Stimulated activated effector memory CD8-positive, alpha-beta T cell treated with anti-CD3 and anti-CD28 coated beads, Interleukin-12 subunit alpha, Interleukin-12 subunit beta, amount 100 ng/mL, for 72 hours (primary cell): ENCODE results near the gene CTNND2.

Experiments used
- ATAC-seq: fragments of 150-1000 bp; cut with Tn5 transposase; 2 replicates; pipeline ENCODE4 v1.10.0; 2021
- DNase-seq, 2 donors: peaks; one replicate each; pipeline ENCODE4 v3.0.0; 2021 to 2022; ENCODE audit warnings: low spot score in 2 of 2
- H3K27ac Mint-ChIP-seq: one replicate; pipeline ENCODE4 v1.8.0; 2022; ENCODE audit warnings: mild to moderate bottlenecking, mixed read lengths
- H3K36me3 Mint-ChIP-seq: one replicate; pipeline ENCODE4 v1.8.0; 2022; ENCODE audit warnings: mild to moderate bottlenecking, mixed read lengths
- H3K4me1 Mint-ChIP-seq: one replicate; pipeline ENCODE4 v1.8.0; 2022; ENCODE audit warnings: mixed read lengths
- H3K4me3 Mint-ChIP-seq: one replicate; pipeline ENCODE4 v1.8.0; 2022; ENCODE audit warnings: mild to moderate bottlenecking, mixed read lengths
- H3K9me3 Mint-ChIP-seq: one replicate; pipeline ENCODE4 v1.8.0; 2022; ENCODE audit warnings: mixed read lengths

The CTNND2 gene

DNA sequence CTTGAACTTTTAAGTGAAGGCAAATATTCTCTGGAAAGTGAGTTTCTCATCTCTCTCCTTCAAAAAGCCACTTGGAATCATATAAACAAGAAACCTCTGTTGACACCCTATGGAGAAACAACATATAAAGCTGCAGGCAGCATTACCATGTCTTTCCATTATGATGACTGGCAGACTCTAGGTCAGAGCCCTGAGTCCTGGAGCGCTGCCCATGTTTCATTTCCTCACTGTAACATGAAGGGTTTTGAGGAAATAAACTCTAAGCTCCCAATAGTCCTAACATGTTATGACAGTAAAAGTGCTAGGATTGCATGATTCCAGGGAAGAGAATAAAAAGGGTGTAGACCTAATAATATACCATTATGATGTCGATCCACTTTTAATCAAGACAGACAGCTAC, 220.6 kb downstream of the CTNND2 start:
- Mint-ChIP-seq H3K4me3 (no peak overlapping the region), H3K4me1 (no peaks in the 10 kb centered on the region), H3K9me3 (peaks cover 6% of the 10 kb centered on the region), H3K27ac (no peak overlapping the region), H3K36me3 (no peaks in the 10 kb centered on the region)
- ATAC-seq, result no peak
- no peak for DNase-seq

DNA sequence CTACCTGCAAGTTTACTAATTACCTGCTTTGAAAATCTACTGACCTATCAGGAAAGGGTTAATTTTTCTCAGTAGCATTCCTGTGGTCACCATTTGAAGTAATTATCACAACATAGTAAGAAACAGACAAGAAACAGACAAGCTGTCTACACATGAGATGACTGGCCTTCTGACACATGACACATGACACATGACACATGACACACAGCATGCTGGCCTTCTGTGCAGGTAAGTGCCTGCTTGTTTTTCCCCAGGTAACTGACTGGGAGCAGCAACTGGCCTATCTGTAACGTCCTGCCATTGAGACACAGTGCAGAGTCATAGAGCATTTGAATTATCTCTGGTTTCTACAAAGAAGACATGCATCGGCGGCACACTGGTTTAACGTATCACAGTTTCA, 222.4 kb downstream of the CTNND2 start:
- no peak overlapping the region for H3K27ac Mint-ChIP-seq
- no peaks in the 10 kb centered on the region for H3K36me3 Mint-ChIP-seq
- ATAC-seq (no peak), DNase-seq (no peak)
- no peak overlapping the region for H3K4me3 Mint-ChIP-seq
- no peaks in the 10 kb centered on the region for H3K4me1 Mint-ChIP-seq
- H3K9me3 Mint-ChIP-seq, result peaks cover 3% of the 10 kb centered on the region

DNA sequence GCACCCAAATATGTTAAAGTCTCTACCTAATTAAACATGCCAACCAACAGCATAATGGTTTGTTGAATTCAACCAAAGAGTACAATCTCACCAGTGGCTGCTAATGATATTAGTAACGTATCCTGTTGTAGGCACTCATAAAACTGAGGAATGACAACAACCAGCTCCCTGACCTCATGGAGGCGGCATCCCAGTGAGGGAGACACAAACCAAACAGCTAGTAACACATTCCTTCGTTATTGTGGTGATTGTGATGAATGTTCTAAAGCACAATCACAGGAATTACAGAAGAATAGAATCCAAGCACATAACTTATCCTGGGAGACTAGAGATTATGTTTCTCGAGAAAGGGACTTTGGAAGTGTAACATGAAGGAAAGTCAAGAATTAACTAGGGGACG, 224.6 kb downstream of the CTNND2 start:
- Mint-ChIP-seq H3K4me3 (no peak overlapping the region), H3K9me3 (peaks cover 5% of the 10 kb centered on the region), H3K4me1 (no peaks in the 10 kb centered on the region), H3K36me3 (no peaks in the 10 kb centered on the region), H3K27ac (no peak overlapping the region)
- no peak for ATAC-seq
- no peak for DNase-seq

DNA sequence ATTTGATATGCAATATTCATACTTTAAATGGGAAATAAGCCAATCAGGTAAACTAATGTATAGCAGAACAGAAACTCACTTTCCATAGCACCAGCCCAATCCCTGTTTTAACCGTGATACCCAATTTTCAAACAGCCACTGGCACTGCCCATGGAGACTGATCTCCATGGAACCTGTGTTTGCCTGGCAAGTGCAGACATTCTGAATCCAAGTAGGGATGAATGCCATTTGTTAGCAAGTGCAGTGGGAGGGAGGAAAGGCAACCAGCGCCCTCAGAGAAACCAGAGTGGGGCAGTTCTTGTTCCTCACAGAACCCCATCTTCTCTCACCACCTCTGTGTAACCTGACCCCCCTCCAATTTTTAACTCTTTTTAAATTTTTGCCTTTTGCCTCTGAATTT, 229.1 kb downstream of the CTNND2 start:
- Mint-ChIP-seq H3K36me3 (no peaks in the 10 kb centered on the region), H3K4me1 (no peaks in the 10 kb centered on the region), H3K27ac (no peak overlapping the region), H3K4me3 (no peak overlapping the region), H3K9me3 (peaks cover 16% of the 10 kb centered on the region)
- DNase-seq (no peak), ATAC-seq (no peak)

GRCh38 chr5:11672385-11673085, 231.7 kb downstream of the CTNND2 start:
- ATAC-seq (no peak), DNase-seq (no peak)
- H3K4me3 Mint-ChIP-seq, result no peak overlapping the region
- H3K4me1 Mint-ChIP-seq, result no peaks in the 10 kb centered on the region
- no peaks in the 10 kb centered on the region for H3K36me3 Mint-ChIP-seq
- no peak overlapping the region for H3K27ac Mint-ChIP-seq
- peaks cover 21% of the 10 kb centered on the region for H3K9me3 Mint-ChIP-seq

DNA sequence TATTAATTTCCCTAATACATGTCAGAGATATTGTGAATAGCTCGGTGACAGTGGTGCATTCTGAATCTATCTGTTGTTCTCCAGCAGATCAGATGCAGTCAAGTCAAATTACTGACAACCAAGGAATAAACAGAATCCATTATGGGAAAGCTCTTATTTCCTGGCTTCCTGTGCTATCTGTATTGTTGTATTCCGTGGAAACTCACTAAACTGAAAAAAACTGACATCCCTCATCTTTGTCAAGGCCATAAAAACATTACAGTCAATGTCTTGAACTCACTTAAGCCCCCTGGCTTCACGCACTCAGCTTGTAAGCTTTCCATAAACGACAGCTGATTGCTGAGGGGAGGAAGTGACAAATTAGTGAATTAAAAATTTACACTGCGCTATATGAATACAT, 245.9 kb downstream of the CTNND2 start:
- Mint-ChIP-seq H3K4me1 (no peaks in the 10 kb centered on the region), H3K27ac (no peak overlapping the region), H3K9me3 (peaks cover 7% of the 10 kb centered on the region), H3K4me3 (no peak overlapping the region), H3K36me3 (no peaks in the 10 kb centered on the region)
- DNase-seq, result no peak
- no peak for ATAC-seq

DNA sequence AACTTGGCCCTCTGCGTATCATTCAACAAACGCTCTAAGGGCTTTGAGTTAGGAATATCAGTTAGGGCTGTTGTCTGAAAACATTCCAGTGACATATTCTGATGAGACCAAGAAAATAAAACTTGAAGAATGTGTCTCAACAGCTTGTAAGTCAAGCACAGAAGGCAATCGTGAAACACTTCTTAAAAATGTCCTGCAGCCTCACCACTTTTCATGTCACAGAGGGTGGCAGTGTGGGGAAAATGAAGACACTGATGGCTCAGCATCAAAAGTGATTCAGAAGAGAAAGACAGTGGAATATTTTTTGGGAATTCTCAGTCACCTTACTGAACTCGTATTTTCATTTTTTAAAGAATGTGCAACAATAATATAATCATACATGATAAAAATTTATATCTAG, 247.3 kb downstream of the CTNND2 start:
- H3K27ac Mint-ChIP-seq, result no peak overlapping the region
- ATAC-seq, result no peak

DNA sequence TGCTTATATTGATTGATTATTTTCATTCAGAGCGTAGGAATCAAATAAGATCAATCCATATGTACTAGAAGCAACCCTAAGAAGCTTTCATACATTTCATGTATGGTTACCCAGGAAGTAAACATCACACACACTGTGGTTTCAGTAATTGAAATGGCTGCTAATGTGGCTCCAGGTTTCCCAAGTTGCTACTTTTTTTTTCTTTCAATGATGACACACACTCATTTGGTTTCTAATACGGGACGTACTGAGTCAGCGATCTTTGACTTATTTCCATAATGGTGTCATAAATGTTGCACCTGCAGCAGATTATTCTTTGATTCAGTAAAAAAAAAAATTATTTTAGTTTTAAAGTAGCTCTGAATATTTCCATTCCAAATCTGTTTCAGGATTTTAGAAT, 248.6 kb downstream of the CTNND2 start:
- Mint-ChIP-seq H3K27ac (no peak overlapping the region), H3K4me3 (no peak overlapping the region), H3K4me1 (no peaks in the 10 kb centered on the region), H3K9me3 (peaks cover 10% of the 10 kb centered on the region), H3K36me3 (no peaks in the 10 kb centered on the region)
- DNase-seq (no peak), ATAC-seq (no peak)

More for the DNA sequence above, 247.3 kb downstream of the CTNND2 start:
- peaks cover 10% of the 10 kb centered on the region for H3K9me3 Mint-ChIP-seq
- no peaks in the 10 kb centered on the region for H3K36me3 Mint-ChIP-seq
- no peaks in the 10 kb centered on the region for H3K4me1 Mint-ChIP-seq
- H3K4me3 Mint-ChIP-seq, result no peak overlapping the region
- no peak for DNase-seq

DNA sequence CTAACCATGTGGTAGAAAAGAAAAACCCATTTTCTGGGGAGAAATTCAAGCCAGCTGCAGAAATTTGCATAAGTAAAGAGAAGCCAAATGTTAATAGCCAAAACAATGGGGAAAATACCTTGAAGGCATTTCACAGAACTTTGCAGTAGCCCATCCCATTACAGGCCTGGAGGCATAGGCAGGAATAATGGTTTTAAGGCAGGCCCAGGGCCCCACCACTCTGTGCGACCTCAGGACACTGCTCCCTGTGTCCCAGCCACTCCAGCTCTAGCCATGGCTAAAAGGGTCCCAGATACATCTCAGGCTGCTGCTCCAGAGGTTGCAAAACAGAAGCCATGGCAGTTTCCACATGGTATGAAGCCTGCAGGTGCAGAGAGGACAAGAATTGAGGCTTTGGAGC, 253.3 kb downstream of the CTNND2 start:
- DNase-seq (no peak), ATAC-seq (no peak)
- Mint-ChIP-seq H3K9me3 (peaks cover 9% of the 10 kb centered on the region), H3K4me1 (no peaks in the 10 kb centered on the region), H3K27ac (no peak overlapping the region), H3K36me3 (no peaks in the 10 kb centered on the region), H3K4me3 (no peak overlapping the region)

DNA sequence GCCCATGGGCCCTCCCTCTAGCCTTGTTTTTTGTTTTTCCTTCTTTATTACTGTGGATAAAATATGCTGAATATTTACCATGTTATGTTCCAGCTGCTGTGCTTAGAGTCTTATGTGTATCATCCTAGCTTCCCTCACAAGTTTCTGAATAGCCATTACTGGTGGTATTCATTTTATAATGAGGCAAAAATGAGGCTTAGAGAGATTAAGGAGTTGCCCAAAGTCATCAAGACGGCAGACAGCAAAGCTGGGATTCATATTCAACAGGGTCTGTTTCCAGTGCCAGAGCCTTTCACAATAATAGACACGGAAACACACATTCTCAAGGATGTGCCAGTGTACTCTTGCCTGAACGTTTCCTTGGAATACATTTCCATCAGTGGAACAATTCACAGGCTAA, 258.1 kb downstream of the CTNND2 start:
- no peak overlapping the region for H3K4me3 Mint-ChIP-seq
- ATAC-seq, result no peak
- peaks cover 6% of the 10 kb centered on the region for H3K9me3 Mint-ChIP-seq

GRCh38 chr5:11642438-11642837, 261.8 kb downstream of the CTNND2 start:
- Mint-ChIP-seq H3K36me3 (no peaks in the 10 kb centered on the region), H3K9me3 (no peaks in the 10 kb centered on the region), H3K4me3 (no peak overlapping the region), H3K4me1 (peaks cover 6% of the 10 kb centered on the region), H3K27ac (no peak overlapping the region)
- DNase-seq (no peak), ATAC-seq (no peak)

More for the DNA sequence above, 258.1 kb downstream of the CTNND2 start:
- H3K36me3 Mint-ChIP-seq, result no peaks in the 10 kb centered on the region
- no peak for DNase-seq
- peaks cover 6% of the 10 kb centered on the region for H3K4me1 Mint-ChIP-seq
- H3K27ac Mint-ChIP-seq, result no peak overlapping the region

GRCh38 chr5:11640158-11640873, 263.9 kb downstream of the CTNND2 start:
- H3K4me1 Mint-ChIP-seq, result peaks cover 6% of the 10 kb centered on the region
- ATAC-seq (no peak), DNase-seq (no peak)
- H3K9me3 Mint-ChIP-seq, result no peaks in the 10 kb centered on the region
- no peaks in the 10 kb centered on the region for H3K36me3 Mint-ChIP-seq
- no peak overlapping the region for H3K27ac Mint-ChIP-seq
- H3K4me3 Mint-ChIP-seq, result no peak overlapping the region

GRCh38 chr5:11622785-11623184, 281.5 kb downstream of the CTNND2 start:
- no peaks in the 10 kb centered on the region for H3K9me3 Mint-ChIP-seq
- no peak overlapping the region for H3K27ac Mint-ChIP-seq
- H3K36me3 Mint-ChIP-seq, result no peaks in the 10 kb centered on the region
- H3K4me3 Mint-ChIP-seq, result no peak overlapping the region
- DNase-seq, result no peak
- no peaks in the 10 kb centered on the region for H3K4me1 Mint-ChIP-seq
- no peak for ATAC-seq

DNA sequence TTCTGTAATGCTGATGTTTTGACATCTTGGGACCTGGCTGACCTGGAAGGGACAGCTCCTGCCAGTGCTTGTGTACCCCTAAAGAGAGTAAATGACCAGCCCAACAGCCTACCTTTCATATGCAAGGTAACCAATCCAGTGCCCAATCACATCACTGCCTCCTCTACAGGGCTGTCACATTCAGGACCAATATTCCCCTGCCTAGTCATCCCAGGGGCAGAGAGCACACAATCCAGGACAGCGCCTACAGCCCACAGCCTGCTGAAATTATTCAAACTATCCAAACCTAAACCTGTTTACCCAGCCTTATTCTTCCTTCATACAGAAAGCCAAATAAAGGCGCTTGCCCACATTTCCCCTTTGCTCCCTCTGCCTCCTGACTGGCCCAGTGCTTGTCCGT, 284.1 kb downstream of the CTNND2 start:
- DNase-seq (no peak), ATAC-seq (no peak)
- no peak overlapping the region for H3K4me3 Mint-ChIP-seq
- no peaks in the 10 kb centered on the region for H3K4me1 Mint-ChIP-seq
- H3K36me3 Mint-ChIP-seq, result no peaks in the 10 kb centered on the region
- peaks cover 4% of the 10 kb centered on the region for H3K9me3 Mint-ChIP-seq
- H3K27ac Mint-ChIP-seq, result no peak overlapping the region

GRCh38 chr5:11619339-11620024, 284.8 kb downstream of the CTNND2 start:
- peaks cover 4% of the 10 kb centered on the region for H3K9me3 Mint-ChIP-seq
- no peak overlapping the region for H3K4me3 Mint-ChIP-seq
- H3K27ac Mint-ChIP-seq, result no peak overlapping the region
- no peak for DNase-seq
- H3K4me1 Mint-ChIP-seq, result no peaks in the 10 kb centered on the region
- ATAC-seq, result no peak
- H3K36me3 Mint-ChIP-seq, result no peaks in the 10 kb centered on the region

- H3K9me3 Mint-ChIP-seq, result peaks cover 4% of the 10 kb centered on the region
- H3K36me3 Mint-ChIP-seq, result no peaks in the 10 kb centered on the region
- DNase-seq, result no peak
- no peak overlapping the region for H3K4me3 Mint-ChIP-seq
- H3K27ac Mint-ChIP-seq, result no peak overlapping the region
- H3K4me1 Mint-ChIP-seq, result no peaks in the 10 kb centered on the region
- ATAC-seq, result no peak
Observed at GRCh38 chr5:11617080-11617479, 287.2 kb downstream of the CTNND2 start.
